Panc1 (cell line): ENCODE results near the gene ASAP2. TPM values are rescaled to one million over a fixed set of nuclear protein-coding genes. Genes with fewer than 3 reads are reported as not detected.
A peak's percentile ranks its signal among the peaks of the same experiment; 100 is the strongest.

ENCODE experiments used
- ATAC-seq: fragments of 200-7000 bp; cut with Tn5 transposase; 2 replicates; pipeline ENCODE4 v1.9.1; 2020; ENCODE audit warnings: mild to moderate bottlenecking, moderate library complexity
- BruUV-seq: library from RNA; stranded (reverse); fragments of 400-500 nt; replicated peaks from 2 replicates; lab custom pipeline; 2021; lab: Mats Ljungman, UMichigan
- CTCF ChIA-PET: fragments of 300-600 bp; sonication (Branson Sonifier 250); formaldehyde crosslinking; loops from one replicate; lab custom pipeline; 2022; ENCODE audit warnings: antibody characterized with exemption; lab: Charles Lee
- POLR2A ChIA-PET: fragments of 300-600 bp; sonication (Branson Sonifier 250); formaldehyde crosslinking; loops from one replicate; lab custom pipeline; 2022; ENCODE audit warnings: antibody characterized with exemption; lab: Charles Lee
- DNase-seq: peaks from one replicate; pipeline ENCODE4 v3.0.0-alpha.2; 2010; ENCODE audit warnings: low read depth, low spot score
- H3K27ac ChIP-seq: 2 replicates; pipeline ENCODE4 v1.5.1; 2011; ENCODE audit warnings: mild to moderate bottlenecking, low read length, inconsistent platforms
- H3K27me3 ChIP-seq: fragments of 200-500 bp; sonication (Bioruptor generic); 2 replicates; pipeline ENCODE4 v1.6.0; 2014; ENCODE audit warnings: low read length, inconsistent platforms; ENCODE audit not compliant: control insufficient read depth, insufficient read depth
- H3K36me3 ChIP-seq: fragments of 200-500 bp; sonication (Bioruptor generic); 2 replicates; pipeline ENCODE4 v1.5.1; 2014; ENCODE audit warnings: inconsistent platforms, mild to moderate bottlenecking, low read length, moderate library complexity; ENCODE audit not compliant: control insufficient read depth, insufficient read depth
- H3K4me1 ChIP-seq: 2 replicates; pipeline ENCODE4 v1.5.1; 2011; ENCODE audit warnings: inconsistent platforms, mild to moderate bottlenecking, low read length, moderate library complexity; ENCODE audit not compliant: control insufficient read depth, insufficient read depth
- H3K4me3 ChIP-seq, 2 experiments: 2 replicates each; pipeline ENCODE4 v1.5.1; 2011 to 2012; ENCODE audit warnings: low read depth in 2 of 2, low read length in 2 of 2, mild to moderate bottlenecking in 2 of 2, inconsistent platforms in 1 of 2, moderate library complexity in 1 of 2
- H3K9me3 ChIP-seq: fragments of 200-500 bp; sonication (Bioruptor generic); 2 replicates; pipeline ENCODE4 v1.5.1; 2014; ENCODE audit warnings: low read depth, mild to moderate bottlenecking, inconsistent platforms, low read length, moderate library complexity; ENCODE audit not compliant: control insufficient read depth, insufficient read depth
- CTCF ChIP-seq: fragments of 450-650 bp; IDR thresholded peaks from 2 replicates; pipeline ENCODE4 v1.5.1; 2017; ENCODE audit warnings: mild to moderate bottlenecking
- POLR2AphosphoS5 ChIP-seq: IDR thresholded peaks from 2 replicates; pipeline ENCODE4 v1.6.1; 2012; ENCODE audit warnings: mild to moderate bottlenecking, low read depth, low read length, moderate library complexity
- SIN3A ChIP-seq: IDR thresholded peaks from 2 replicates; pipeline ENCODE4 v1.6.1; 2012; ENCODE audit warnings: low read depth, mild to moderate bottlenecking, low read length, moderate library complexity, borderline replicate concordance; ENCODE audit not compliant: insufficient read depth
- TCF7L2 ChIP-seq: IDR thresholded peaks from 2 replicates; pipeline ENCODE4 v1.6.1; 2011; ENCODE audit warnings: mild to moderate bottlenecking, low read depth, low read length, inconsistent platforms
- in situ Hi-C: cut with HindIII; loops from 2 replicates; pipeline ENCODE4 v1.10.0; 2016; ENCODE audit warnings: low sequenced_read_pairs, low pct_unique_long_range_greater_than_20kb
- intact Hi-C: fragments of 100-400 bp; cut with micrococcal nuclease; formaldehyde crosslinking; loops from one replicate; pipeline ENCODE4 v1.10.0; 2022; ENCODE audit not compliant: unreplicated experiment
- total RNA-seq: library from RNA; stranded (reverse); gene quantifications from one replicate; pipeline ENCODE4 v1.2.1, GENCODE V29; 2021; ENCODE audit not compliant: unreplicated experiment
- TF ChIP-seq, protein P1 (sequence below), 2 experiments: IDR thresholded peaks; 2 replicates each; pipeline ENCODE4 v1.6.1; 2011 to 2012; ENCODE audit warnings: low read depth in 2 of 2, control low read depth in 1 of 2, low read length in 1 of 2, mild to moderate bottlenecking in 1 of 2, moderate library complexity in 1 of 2; ENCODE audit not compliant: insufficient read depth in 1 of 2

Gene ASAP2
- total RNA-seq, 1 experiment from 2014 or later = 107 TPM

DNA sequence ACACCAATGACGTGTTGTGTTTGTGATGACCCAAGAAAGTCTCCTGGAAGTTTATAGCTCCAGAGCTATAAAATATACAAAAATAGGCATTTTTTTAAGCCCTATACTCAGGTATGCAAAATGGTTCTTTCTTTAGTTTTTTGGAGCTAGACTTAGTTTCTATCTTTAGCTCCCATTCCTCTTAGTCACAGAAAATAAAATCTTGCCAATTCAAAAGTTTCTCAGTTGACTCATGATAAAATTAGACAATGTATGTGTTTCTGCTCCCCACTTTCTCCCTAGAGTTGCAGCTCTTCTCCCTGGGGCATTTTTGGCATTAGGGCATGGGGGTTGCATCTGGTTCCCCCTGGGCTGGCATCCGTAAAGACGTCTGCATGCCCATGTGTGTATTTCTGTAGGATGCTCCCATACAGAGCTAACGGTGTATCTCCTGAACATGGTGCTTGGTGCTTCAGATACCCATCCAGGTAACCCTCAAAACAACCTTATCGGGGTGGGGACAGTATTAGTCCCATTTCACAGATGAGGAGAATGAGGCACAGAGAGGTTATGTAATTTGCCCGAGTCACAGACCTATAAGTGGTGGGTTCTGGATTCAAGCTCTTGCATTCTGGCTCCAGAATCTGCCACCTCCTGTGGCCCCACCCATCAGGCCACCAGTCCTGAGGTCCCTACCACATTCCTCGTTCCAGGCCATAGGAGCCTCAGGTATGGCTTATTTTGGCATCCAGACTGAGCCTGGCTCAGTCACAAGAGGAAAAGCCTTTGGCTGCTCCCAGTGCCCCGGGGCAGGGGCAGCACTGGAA, 43.1 kb upstream of the ASAP2 start:
- Histone ChIP-seq H3K27ac (peak overlapping the region; percentile 37), H3K27me3 (no peaks in the 10 kb centered on the region), H3K4me3 (no peak overlapping the region), H3K9me3 (no peaks in the 10 kb centered on the region), H3K4me1 (peaks cover 11% of the 10 kb centered on the region; the same call in 1 of the 2 replicates), H3K36me3 (no peaks in the 10 kb centered on the region)
- ATAC-seq (peak; percentile 42; the same call in 1 of the 2 replicates), DNase-seq (no peak)
- intact Hi-C loops = no loop called here
- BruUV-seq = no TSS peak
- in situ Hi-C loops = no loop called here
- POLR2A ChIA-PET = interaction anchor here (0.6 to 0.8 kb wide), 5 partner anchors 10 to 624 kb away, joined by 3 to 8 read pairs (median 4); no protein-coding TSS in a partner anchor
- CTCF ChIA-PET = no interaction called here
- no peak for TF ChIP-seq SIN3A
- no peak for TF ChIP-seq TCF7L2
- TF ChIP-seq, protein P1, sequence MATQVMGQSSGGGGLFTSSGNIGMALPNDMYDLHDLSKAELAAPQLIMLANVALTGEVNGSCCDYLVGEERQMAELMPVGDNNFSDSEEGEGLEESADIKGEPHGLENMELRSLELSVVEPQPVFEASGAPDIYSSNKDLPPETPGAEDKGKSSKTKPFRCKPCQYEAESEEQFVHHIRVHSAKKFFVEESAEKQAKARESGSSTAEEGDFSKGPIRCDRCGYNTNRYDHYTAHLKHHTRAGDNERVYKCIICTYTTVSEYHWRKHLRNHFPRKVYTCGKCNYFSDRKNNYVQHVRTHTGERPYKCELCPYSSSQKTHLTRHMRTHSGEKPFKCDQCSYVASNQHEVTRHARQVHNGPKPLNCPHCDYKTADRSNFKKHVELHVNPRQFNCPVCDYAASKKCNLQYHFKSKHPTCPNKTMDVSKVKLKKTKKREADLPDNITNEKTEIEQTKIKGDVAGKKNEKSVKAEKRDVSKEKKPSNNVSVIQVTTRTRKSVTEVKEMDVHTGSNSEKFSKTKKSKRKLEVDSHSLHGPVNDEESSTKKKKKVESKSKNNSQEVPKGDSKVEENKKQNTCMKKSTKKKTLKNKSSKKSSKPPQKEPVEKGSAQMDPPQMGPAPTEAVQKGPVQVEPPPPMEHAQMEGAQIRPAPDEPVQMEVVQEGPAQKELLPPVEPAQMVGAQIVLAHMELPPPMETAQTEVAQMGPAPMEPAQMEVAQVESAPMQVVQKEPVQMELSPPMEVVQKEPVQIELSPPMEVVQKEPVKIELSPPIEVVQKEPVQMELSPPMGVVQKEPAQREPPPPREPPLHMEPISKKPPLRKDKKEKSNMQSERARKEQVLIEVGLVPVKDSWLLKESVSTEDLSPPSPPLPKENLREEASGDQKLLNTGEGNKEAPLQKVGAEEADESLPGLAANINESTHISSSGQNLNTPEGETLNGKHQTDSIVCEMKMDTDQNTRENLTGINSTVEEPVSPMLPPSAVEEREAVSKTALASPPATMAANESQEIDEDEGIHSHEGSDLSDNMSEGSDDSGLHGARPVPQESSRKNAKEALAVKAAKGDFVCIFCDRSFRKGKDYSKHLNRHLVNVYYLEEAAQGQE (IDR thresholded peaks at IDR 0.05; ENCODE audit: insufficient read depth in 1 of 2, low read depth in 2 of 2, low read length in 1 of 2) = no peak
- no peak for TF ChIP-seq CTCF
- no peak for TF ChIP-seq POLR2AphosphoS5

DNA sequence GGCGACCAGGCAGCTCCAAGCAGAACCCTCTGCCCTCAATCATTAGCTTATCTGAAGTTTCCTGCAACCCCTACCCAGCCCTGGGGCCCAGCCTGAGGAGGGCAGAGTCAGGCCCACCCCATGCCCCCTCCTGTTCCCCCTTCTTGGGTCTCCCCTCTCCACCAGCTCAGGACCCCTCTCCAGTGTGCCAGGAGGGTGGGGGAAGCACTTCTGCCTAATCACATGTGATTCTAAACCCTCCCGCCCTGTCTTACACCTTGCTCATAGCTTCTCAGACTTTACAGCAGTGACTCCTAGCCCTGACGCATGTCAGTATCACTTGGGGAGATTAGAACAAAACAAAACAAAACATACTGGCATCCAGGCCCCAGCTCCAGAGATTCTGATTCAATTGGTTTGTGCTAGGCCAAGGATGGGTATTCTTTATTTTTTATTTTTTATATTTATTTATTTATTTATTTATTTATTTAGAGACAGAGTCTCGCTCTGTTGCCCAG, 42.5 kb upstream of the ASAP2 start:
- H3K9me3 ChIP-seq = no peaks in the 10 kb centered on the region
- TF ChIP-seq, protein P1 (IDR thresholded peaks at IDR 0.05; ENCODE audit: insufficient read depth in 1 of 2, low read depth in 2 of 2, low read length in 1 of 2) = no peak
- TF ChIP-seq SIN3A = no peak
- TF ChIP-seq POLR2AphosphoS5 = no peak
- no peak for TF ChIP-seq TCF7L2
- no peak for TF ChIP-seq CTCF
- no peaks in the 10 kb centered on the region for H3K27me3 ChIP-seq
- no peak for DNase-seq
- CTCF ChIA-PET = no interaction called here
- ATAC-seq = peak; percentile 64
- in situ Hi-C loops (no loop called here), intact Hi-C loops (no loop called here)
- POLR2A ChIA-PET = interaction anchor here (0.8 kb wide), 1 partner anchor 29 kb away, joined by 3 read pairs; no protein-coding TSS in a partner anchor
- H3K27ac ChIP-seq = no peak overlapping the region
- no peaks in the 10 kb centered on the region for H3K36me3 ChIP-seq
- peaks cover 12% of the 10 kb centered on the region; the same call in 1 of the 2 replicates for H3K4me1 ChIP-seq
- BruUV-seq = no TSS peak
- no peak overlapping the region for H3K4me3 ChIP-seq
